ENCODE measurements around the gene OTOP2. TPM values are rescaled to one million over a fixed set of nuclear protein-coding genes. Genes with fewer than 3 reads are reported as not detected.
A peak's percentile ranks its signal among the peaks of the same experiment; 100 is the strongest.

OTOP2 gene
- total RNA-seq, 1 donor from 2014 or later, result not detected

DNA sequence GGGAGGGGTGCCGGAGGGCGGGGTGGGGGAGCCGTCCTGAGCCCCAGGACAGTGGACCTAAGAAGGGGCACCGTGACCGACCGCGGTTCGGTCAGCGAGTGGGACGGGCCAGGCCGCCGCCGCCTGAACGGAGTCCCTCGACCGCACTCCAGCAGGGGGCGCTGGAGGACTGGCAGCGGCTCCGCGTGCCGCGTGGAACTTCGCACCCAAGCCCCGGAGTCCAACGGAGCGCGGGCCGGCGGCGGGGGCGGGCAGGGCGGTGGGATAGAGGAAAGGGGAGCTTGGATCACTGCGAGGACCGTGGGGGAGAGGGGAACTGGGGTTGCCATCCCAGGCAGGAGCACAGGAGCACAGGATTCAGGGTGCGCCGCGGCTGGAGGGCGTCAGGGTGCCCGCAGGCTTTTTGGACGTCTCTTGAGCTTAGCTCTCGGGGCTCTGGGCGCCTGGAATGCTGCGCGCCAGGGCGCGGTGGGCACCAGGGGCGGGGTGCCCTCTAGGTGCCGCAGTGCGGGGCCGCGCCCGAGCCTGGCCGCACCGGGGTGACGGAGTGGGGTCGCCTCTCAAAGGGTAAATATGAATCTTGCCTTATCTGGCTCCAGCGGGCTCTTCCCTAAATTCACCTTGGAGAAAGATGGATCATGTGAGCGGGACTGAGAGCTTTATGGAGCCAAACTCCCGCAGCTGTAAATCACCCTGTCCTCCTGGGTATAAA is 379 bp upstream of the OTOP2 start:
- H3K27me3 ChIP-seq (ENCODE audit: low read depth), result peaks cover 100% of the 10 kb centered on the region
- DNase-seq, result peak; percentile 60
- no peak overlapping the region for H3K27ac ChIP-seq (replicated peaks)
- H3K9me3 ChIP-seq (replicated peaks), result no peaks in the 10 kb centered on the region
- intact Hi-C loops (cut with micrococcal nuclease), result no loop called here
- peaks cover 26% of the 10 kb centered on the region for H3K4me1 ChIP-seq
- no peaks in the 10 kb centered on the region for H3K36me3 ChIP-seq
- H3K4me3 ChIP-seq, result peak overlapping the region; percentile 53
- TF ChIP-seq, protein P1, sequence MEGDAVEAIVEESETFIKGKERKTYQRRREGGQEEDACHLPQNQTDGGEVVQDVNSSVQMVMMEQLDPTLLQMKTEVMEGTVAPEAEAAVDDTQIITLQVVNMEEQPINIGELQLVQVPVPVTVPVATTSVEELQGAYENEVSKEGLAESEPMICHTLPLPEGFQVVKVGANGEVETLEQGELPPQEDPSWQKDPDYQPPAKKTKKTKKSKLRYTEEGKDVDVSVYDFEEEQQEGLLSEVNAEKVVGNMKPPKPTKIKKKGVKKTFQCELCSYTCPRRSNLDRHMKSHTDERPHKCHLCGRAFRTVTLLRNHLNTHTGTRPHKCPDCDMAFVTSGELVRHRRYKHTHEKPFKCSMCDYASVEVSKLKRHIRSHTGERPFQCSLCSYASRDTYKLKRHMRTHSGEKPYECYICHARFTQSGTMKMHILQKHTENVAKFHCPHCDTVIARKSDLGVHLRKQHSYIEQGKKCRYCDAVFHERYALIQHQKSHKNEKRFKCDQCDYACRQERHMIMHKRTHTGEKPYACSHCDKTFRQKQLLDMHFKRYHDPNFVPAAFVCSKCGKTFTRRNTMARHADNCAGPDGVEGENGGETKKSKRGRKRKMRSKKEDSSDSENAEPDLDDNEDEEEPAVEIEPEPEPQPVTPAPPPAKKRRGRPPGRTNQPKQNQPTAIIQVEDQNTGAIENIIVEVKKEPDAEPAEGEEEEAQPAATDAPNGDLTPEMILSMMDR (IDR thresholded peaks at IDR 0.05; ENCODE audit: borderline replicate concordance), result peak; percentile 79

DNA sequence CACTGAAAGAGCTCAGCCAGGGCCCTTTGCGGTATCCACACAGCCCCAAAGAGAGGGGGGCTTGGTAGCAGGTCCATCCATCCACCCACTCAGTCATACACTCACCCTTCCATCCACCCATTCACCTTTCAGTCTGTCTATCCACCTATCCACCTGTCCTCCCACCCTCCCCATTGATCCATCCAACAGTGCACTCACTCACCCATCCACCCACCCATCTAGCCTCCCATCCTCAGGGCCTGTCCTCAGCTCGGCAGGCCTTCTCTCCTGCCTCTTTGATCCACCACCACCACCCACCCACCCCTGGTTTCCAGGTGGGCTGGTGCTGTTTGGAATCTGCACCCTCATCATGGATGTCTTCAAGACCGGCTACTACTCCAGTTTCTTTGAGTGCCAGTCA is 1.2 kb downstream of the OTOP2 start:
- no peaks in the 10 kb centered on the region for H3K36me3 ChIP-seq
- H3K4me3 ChIP-seq, result no peak overlapping the region
- H3K9me3 ChIP-seq (replicated peaks), result no peaks in the 10 kb centered on the region
- TF ChIP-seq, protein P1 (IDR thresholded peaks at IDR 0.05; ENCODE audit: borderline replicate concordance), result no peak
- H3K4me1 ChIP-seq, result peaks cover 26% of the 10 kb centered on the region
- H3K27me3 ChIP-seq (ENCODE audit: low read depth), result peaks cover 100% of the 10 kb centered on the region
- no peak overlapping the region for H3K27ac ChIP-seq (replicated peaks)
- no peak for DNase-seq
- intact Hi-C loops (cut with micrococcal nuclease), result no loop called here

DNA sequence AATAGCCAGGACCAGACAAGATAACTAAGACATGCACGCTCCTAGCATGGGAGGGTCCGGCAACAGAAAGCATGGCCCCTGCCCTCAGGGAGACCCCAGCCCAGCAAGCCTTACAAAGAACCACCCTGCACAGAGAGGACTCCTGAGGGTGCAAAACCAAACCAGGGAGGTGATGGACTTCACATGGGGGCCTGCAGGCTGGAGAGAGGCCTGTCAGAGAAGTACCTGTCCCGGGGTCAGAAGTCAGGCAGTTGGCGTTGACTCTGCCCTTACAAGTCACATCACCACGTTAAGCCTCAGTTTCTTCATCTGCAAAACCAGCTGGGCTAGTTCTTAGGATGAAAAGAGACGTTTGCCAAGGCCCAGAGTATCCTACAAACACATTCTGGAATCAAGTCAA is 4.7 kb downstream of the OTOP2 start:
- Histone ChIP-seq H3K27me3 (ENCODE audit: low read depth) (peaks cover 100% of the 10 kb centered on the region), H3K9me3 (replicated peaks) (no peaks in the 10 kb centered on the region), H3K4me3 (no peak overlapping the region), H3K4me1 (peaks cover 11% of the 10 kb centered on the region), H3K36me3 (no peaks in the 10 kb centered on the region), H3K27ac (replicated peaks) (no peak overlapping the region)
- DNase-seq, result no peak
- intact Hi-C loops (cut with micrococcal nuclease), result no loop called here
- TF ChIP-seq, protein P1 (IDR thresholded peaks at IDR 0.05; ENCODE audit: borderline replicate concordance), result no peak

DNA sequence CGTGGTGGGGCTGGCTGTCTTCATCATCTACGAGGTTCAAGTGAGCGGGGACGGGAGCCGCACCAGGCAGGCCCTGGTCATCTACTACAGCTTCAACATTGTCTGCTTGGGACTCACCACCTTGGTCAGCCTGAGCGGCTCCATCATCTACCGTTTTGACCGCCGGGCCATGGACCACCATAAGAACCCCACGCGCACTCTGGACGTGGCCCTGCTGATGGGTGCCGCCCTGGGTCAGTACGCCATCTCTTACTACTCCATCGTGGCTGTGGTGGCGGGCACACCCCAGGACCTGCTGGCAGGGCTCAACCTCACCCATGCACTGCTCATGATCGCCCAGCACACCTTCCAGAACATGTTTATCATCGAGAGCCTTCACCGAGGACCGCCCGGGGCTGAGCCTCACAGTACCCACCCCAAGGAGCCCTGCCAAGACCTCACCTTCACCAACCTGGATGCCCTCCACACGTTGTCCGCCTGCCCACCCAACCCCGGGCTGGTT is 6.5 kb downstream of the OTOP2 start:
- no peak for DNase-seq
- Histone ChIP-seq H3K9me3 (replicated peaks) (no peaks in the 10 kb centered on the region), H3K36me3 (no peaks in the 10 kb centered on the region), H3K27ac (replicated peaks) (no peak overlapping the region), H3K27me3 (ENCODE audit: low read depth) (peaks cover 98% of the 10 kb centered on the region), H3K4me3 (no peak overlapping the region), H3K4me1 (peaks cover 2% of the 10 kb centered on the region)
- intact Hi-C loops (cut with micrococcal nuclease), result no loop called here
- TF ChIP-seq, protein P1 (IDR thresholded peaks at IDR 0.05; ENCODE audit: borderline replicate concordance), result no peak

DNA sequence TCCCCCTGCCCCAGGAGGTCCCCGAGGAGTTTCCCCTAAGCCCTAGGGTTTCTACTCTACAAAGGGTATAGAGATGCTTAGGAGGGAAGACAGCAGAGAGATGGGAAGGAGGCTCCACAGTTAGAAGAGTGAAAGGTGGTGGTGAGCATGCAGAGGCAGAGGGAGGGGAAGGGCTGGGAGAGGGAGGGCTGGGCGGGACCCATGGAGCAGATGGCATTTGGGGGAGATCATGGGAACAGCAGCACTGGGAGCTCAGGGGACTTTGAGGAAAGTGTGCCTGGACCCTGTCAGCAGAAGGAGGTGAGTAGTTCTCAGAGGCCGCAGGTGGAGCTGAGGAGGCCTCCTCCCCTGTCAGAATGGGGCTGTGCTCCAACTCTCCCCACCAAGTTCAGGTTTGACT is 11.0 kb downstream of the OTOP2 start:
- Histone ChIP-seq H3K27me3 (ENCODE audit: low read depth) (peaks cover 95% of the 10 kb centered on the region), H3K4me3 (no peak overlapping the region), H3K4me1 (peaks cover 10% of the 10 kb centered on the region), H3K9me3 (replicated peaks) (no peaks in the 10 kb centered on the region), H3K36me3 (no peaks in the 10 kb centered on the region), H3K27ac (replicated peaks) (no peak overlapping the region)
- intact Hi-C loops (cut with micrococcal nuclease), result no loop called here
- DNase-seq, result no peak
- TF ChIP-seq, protein P1 (IDR thresholded peaks at IDR 0.05; ENCODE audit: borderline replicate concordance), result no peak
